NB4 (cell line): ENCODE data around the gene BIRC7.
A peak's percentile ranks its signal among the peaks of the same experiment; 100 is the strongest.

Experiments
- DNase-seq: peaks from one replicate; pipeline ENCODE4 v3.0.0; 2010; ENCODE audit warnings: low read depth
- H3K4me3 ChIP-seq: one replicate; pipeline ENCODE4 v1.5.1; 2011; ENCODE audit warnings: mild to moderate bottlenecking, low read depth, low read length, moderate library complexity
- CTCF ChIP-seq: IDR thresholded peaks from one replicate; pipeline ENCODE4 v1.5.1; 2012; ENCODE audit warnings: low read depth, low read length
- MYC ChIP-seq: IDR thresholded peaks from 2 replicates; pipeline ENCODE4 v1.6.1; 2011; ENCODE audit warnings: low read depth, low read length
- POLR2A ChIP-seq: IDR thresholded peaks from 2 replicates; pipeline ENCODE4 v1.6.1; 2011; ENCODE audit warnings: mild to moderate bottlenecking; ENCODE audit not compliant: insufficient read length; ENCODE audit errors: extremely low read depth
- TF ChIP-seq, protein P1 (sequence below): IDR thresholded peaks from 2 replicates; pipeline ENCODE4 v1.6.1; 2011; ENCODE audit warnings: low read depth, low read length

The BIRC7 gene

DNA sequence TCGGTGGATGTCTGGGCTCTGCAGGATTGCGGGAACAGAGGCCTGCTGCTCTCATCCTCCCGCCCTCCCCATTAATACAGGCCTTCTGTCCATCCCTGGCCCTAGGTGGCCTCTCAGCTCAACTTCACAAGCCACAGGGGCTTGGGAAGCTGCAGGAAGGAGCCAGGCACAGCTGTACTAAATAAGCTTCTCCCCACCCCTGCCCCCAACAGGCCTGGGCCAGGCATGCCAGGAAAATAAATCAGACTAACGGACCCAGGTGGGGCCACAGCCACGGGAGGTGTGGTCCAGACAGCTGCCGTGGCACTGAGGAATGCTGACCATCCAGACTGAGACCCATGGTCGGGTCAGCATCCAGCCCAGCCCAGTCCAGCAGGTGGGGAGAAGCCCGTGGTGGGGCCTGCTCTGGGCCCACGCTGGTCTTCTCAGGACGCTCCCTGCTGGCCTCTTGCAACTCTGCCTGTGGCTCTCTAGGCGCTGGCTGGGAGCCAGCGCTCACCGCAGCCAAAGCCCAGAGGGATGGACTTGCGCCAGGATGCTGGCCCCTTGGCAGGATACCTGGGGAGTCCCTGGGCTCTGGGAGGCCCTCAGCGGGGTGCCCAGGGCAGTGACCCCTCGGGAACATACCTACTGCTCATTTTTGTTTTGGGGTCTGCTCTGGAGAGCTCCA lies 11.2 kb upstream of the BIRC7 start:
- H3K4me3 ChIP-seq: no peak overlapping the region
- TF ChIP-seq CTCF: no peak
- TF ChIP-seq, protein P1, sequence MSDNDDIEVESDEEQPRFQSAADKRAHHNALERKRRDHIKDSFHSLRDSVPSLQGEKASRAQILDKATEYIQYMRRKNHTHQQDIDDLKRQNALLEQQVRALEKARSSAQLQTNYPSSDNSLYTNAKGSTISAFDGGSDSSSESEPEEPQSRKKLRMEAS: no peak
- no peak for TF ChIP-seq POLR2A
- TF ChIP-seq MYC: no peak
- peak; percentile 32 for DNase-seq

GRCh38 chr20:63225082-63225454 lies 10.6 kb upstream of the BIRC7 start:
- H3K4me3 ChIP-seq: no peak overlapping the region
- no peak for DNase-seq

GRCh38 chr20:63226042-63226943 lies 9.4 kb upstream of the BIRC7 start:
- TF ChIP-seq POLR2A (no peak), CTCF (no peak), MYC (no peak)
- TF ChIP-seq, protein P1: no peak
- no peak overlapping the region for H3K4me3 ChIP-seq

More at GRCh38 chr20:63225082-63225454, 10.6 kb upstream of the BIRC7 start:
- TF ChIP-seq MYC (no peak), CTCF (no peak), POLR2A (no peak)
- TF ChIP-seq, protein P1: no peak

DNA sequence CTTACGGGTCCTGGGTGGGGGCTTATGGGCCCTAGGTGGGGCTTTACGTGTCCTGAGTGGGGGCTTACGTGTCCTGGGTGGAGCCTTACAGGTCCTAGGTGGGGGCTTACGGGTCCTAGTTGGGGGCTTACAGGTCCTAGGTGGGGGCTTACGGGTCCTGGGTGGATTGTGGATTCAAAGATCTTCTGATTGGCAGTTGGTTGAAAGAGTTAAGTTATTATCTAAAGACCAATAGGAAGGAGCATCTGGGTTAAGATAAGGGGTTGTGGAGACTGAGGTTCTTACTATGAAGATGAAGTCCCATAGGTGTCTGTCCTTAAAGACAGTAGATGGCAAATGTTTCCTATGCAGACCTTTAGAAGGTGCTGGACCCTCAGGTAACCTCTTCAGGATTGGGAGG lies 8.4 kb upstream of the BIRC7 start:
- TF ChIP-seq, protein P1: no peak
- TF ChIP-seq POLR2A: no peak
- TF ChIP-seq CTCF: no peak
- no peak for DNase-seq
- H3K4me3 ChIP-seq: no peak overlapping the region

More at GRCh38 chr20:63226042-63226943, 9.4 kb upstream of the BIRC7 start:
- no peak for DNase-seq

DNA sequence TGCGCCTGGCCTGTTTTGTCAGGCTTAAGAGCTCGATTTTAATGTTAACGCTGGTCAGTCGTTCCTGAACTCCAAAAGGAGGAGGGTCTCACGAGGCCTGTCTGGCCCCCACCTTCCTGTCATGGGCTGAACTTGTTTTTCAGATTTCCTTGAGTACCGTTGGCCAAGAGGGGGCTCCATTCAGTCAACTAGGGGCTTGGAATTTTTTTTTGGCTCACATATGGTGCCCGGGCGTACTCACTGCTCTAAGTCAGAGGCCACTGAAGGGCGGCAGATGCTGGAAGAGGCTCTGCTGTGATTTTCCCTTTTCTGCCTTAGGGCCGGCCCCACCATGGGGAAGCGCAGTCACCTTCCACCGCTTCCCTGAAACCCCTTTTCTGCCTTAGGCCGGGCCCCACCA lies 6.9 kb upstream of the BIRC7 start:
- TF ChIP-seq CTCF (no peak), MYC (no peak), POLR2A (no peak)
- TF ChIP-seq, protein P1: no peak
- no peak overlapping the region for H3K4me3 ChIP-seq
- DNase-seq: no peak
